HCT116 (cell line): ENCODE data around the gene GNMT.

Source experiments
- ATF3 ChIP-seq: IDR thresholded peaks from 2 replicates; pipeline ENCODE4 v1.6.1; 2012
- CBX3 ChIP-seq: IDR thresholded peaks from 2 replicates; pipeline ENCODE4 v1.6.1; 2012; ENCODE audit warnings: low read depth
- CEBPB ChIP-seq: IDR thresholded peaks from 2 replicates; pipeline ENCODE4 v1.6.1; 2012; ENCODE audit warnings: low read depth
- CTCF ChIP-seq, 3 experiments: fragments of 200-600 bp in 1 of 3; sonication (generic) in 1 of 3; IDR thresholded peaks in 2 of 3; conservative IDR thresholded peaks in 1 of 3; 2 replicates each; pipeline ENCODE4 v1.5.1; 2012 to 2017; ENCODE audit warnings: low read depth in 2 of 3, low read length in 2 of 3, antibody characterized with exemption in 1 of 3, borderline replicate concordance in 1 of 3, control low read depth in 1 of 3, mild to moderate bottlenecking in 1 of 3, mixed read lengths in 1 of 3, mixed run types in 1 of 3, moderate library complexity in 1 of 3; ENCODE audit not compliant: insufficient read depth in 1 of 3
- EGR1 ChIP-seq: IDR thresholded peaks from 2 replicates; pipeline ENCODE4 v1.6.1; 2012; ENCODE audit warnings: low read depth
- ELF1 ChIP-seq: IDR thresholded peaks from 2 replicates; pipeline ENCODE4 v1.6.1; 2012; ENCODE audit warnings: low read depth, borderline replicate concordance
- EZH2 ChIP-seq: fragments of 200-600 bp; sonication (generic); IDR thresholded peaks from 2 replicates; pipeline ENCODE4 v1.6.1; 2017; ENCODE audit warnings: antibody characterized with exemption, mixed run types
- EZH2phosphoT487 ChIP-seq: fragments of 200-600 bp; IDR thresholded peaks from 2 replicates; pipeline ENCODE4 v1.6.1; 2018; ENCODE audit warnings: antibody characterized with exemption, borderline replicate concordance
- POLR2A ChIP-seq: IDR thresholded peaks from 2 replicates; pipeline ENCODE4 v1.7.0; 2011; ENCODE audit warnings: borderline replicate concordance; ENCODE audit not compliant: insufficient read depth, insufficient read length; ENCODE audit errors: extremely low read depth
- REST ChIP-seq: IDR thresholded peaks from 2 replicates; pipeline ENCODE4 v1.6.1; 2012; ENCODE audit warnings: low read depth
- SP1 ChIP-seq: IDR thresholded peaks from 2 replicates; pipeline ENCODE4 v1.6.1; 2012; ENCODE audit warnings: low read depth
- TCF7L2 ChIP-seq: IDR thresholded peaks from 2 replicates; pipeline ENCODE4 v1.7.0; 2011; ENCODE audit warnings: borderline replicate concordance, inconsistent platforms; ENCODE audit not compliant: insufficient read depth, insufficient read length; ENCODE audit errors: extremely low read depth
- ZBTB33 ChIP-seq: IDR thresholded peaks from 2 replicates; pipeline ENCODE4 v1.6.1; 2011; ENCODE audit warnings: mild to moderate bottlenecking, low read length, moderate library complexity; ENCODE audit not compliant: insufficient replicate concordance; ENCODE audit errors: extremely low read depth
- ZNF274 ChIP-seq: fragments of 200-500 bp; sonication (Bioruptor generic); IDR thresholded peaks from 2 replicates; pipeline ENCODE4 v1.6.1; 2014; ENCODE audit warnings: mild to moderate bottlenecking, low read depth, low read length, inconsistent platforms

GRCh38 chr6:42981836-42982235 is 21.3 kb downstream of the GNMT start:
- no peak for TF ChIP-seq CEBPB
- no peak for TF ChIP-seq POLR2A
- no peak for TF ChIP-seq ZNF274
- TF ChIP-seq CTCF (IDR thresholded peaks at IDR 0.05 in 2 of 3, conservative IDR thresholded peaks at IDR 0.05 in 1 of 3; ENCODE audit: borderline replicate concordance in 1 of 3, insufficient read depth in 1 of 3, low read depth in 2 of 3, low read length in 2 of 3) = no peak
- TF ChIP-seq ELF1 = no peak
- TF ChIP-seq EZH2 = no peak
- TF ChIP-seq REST = no peak
- no peak for TF ChIP-seq EGR1
- TF ChIP-seq TCF7L2 = no peak
- TF ChIP-seq ATF3 = no peak
- TF ChIP-seq EZH2phosphoT487 = no peak
- TF ChIP-seq SP1 = no peak
- TF ChIP-seq ZBTB33 = no peak
- TF ChIP-seq CBX3 = no peak
